ENCODE results near the gene RNU6-7. TPM values are rescaled to one million over a fixed set of nuclear protein-coding genes. Genes with fewer than 3 reads are reported as not detected.

RNU6-7 gene
- not detected in 2 replicates for total RNA-seq

DNA sequence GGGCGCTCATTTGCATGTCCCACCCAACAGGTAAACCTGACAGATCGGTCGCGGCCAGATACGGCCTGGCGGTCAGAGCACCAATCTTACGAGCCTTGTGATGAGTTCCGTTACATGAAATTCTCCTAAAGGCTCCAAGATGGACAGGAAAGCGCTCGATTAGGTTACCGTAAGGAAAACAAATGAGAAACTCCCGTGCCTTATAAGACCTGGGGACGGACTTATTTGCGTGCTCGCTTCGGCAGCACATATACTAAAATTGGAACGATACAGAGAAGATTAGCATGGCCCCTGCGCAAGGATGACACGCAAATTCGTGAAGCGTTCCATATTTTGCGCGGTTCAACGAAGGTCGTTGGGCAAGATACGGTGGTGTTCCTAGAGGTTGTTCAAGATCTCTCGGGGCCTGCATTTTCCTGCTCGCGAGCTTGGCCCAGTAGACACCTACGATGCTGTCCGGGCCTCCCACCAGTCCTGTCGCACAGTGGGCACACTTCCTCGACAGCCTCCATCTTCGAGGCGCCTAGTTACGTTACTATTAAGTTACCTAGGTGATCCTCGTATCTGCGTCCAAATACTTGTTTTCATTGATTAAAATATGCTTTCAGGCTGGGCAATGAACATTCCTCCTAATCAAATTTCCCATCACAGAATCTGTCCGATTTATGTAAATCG, at the start of gene RNU6-7:
RNU6-7 (plus strand) TSS at position 230 of the 675 bp plus-strand sequence.

GRCh38 chr14:32202998-32203882, 1.4 kb downstream of the RNU6-7 start, which contains the start of gene RNU6-8:
TSS of gene RNU6-8 (minus strand) at chr14:32203269.

Other genes with a start within 250 kb of the RNU6-7 start
- 36.0 and 64.8 TPM in 2 replicates for gene ARHGAP5, start 124.7 kb upstream of the RNU6-7 start, total RNA-seq
- not detected in 2 replicates for gene RNU6-8, start 1.2 kb downstream of the RNU6-7 start, total RNA-seq
- 0.81 and 2.0 TPM in 2 replicates for gene AKAP6, start 127.3 kb downstream of the RNU6-7 start, total RNA-seq